ENCODE data around the gene NFATC4. TPM values are rescaled to one million over a fixed set of nuclear protein-coding genes. Genes with fewer than 3 reads are reported as not detected.

The NFATC4 gene
- polyA plus RNA-seq, 1 experiment = 151 TPM

DNA sequence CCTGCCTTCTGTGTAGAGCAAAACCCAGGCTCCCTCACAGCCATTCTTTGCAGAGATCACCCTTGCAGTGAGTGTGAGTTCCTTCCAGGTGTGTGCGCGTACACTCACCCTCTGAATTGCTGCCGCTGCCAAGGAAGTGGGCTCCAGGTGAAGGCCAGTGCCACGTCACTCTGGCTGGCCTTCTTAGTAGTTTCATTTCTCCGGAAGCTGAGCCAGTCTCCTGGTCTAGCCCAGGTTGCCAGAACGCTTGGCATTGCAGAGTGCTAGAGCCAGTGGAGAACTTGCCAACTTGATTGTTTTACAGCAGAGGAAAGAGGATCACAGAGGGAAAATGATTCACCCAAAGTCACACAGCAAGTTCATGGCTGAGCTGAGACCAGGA, 50.5 kb downstream of the NFATC4 start:
- POLR2A ChIA-PET = interaction anchor here (1.3 kb wide), 1 partner anchor 38 kb away, joined by 3 read pairs; no protein-coding TSS in a partner anchor
- Histone ChIP-seq H3K4me3 (ENCODE audit: low read depth, low read length) (no peak overlapping the region), H3K36me3 (ENCODE audit: control insufficient read depth, insufficient read depth, low read length) (peaks cover 3% of the 10 kb centered on the region; the same call in 1 of the 2 replicates), H3K27me3 (ENCODE audit: control insufficient read depth, insufficient read depth, low read length) (peaks cover 2% of the 10 kb centered on the region; the same call in 1 of the 2 replicates)
- TF ChIP-seq, protein P1, sequence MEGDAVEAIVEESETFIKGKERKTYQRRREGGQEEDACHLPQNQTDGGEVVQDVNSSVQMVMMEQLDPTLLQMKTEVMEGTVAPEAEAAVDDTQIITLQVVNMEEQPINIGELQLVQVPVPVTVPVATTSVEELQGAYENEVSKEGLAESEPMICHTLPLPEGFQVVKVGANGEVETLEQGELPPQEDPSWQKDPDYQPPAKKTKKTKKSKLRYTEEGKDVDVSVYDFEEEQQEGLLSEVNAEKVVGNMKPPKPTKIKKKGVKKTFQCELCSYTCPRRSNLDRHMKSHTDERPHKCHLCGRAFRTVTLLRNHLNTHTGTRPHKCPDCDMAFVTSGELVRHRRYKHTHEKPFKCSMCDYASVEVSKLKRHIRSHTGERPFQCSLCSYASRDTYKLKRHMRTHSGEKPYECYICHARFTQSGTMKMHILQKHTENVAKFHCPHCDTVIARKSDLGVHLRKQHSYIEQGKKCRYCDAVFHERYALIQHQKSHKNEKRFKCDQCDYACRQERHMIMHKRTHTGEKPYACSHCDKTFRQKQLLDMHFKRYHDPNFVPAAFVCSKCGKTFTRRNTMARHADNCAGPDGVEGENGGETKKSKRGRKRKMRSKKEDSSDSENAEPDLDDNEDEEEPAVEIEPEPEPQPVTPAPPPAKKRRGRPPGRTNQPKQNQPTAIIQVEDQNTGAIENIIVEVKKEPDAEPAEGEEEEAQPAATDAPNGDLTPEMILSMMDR (IDR thresholded peaks at IDR 0.05; ENCODE audit: insufficient read depth, low read depth, low read length) = no peak
- CTCF ChIA-PET = interaction anchor here (0.7 to 2.3 kb wide), 10 partner anchors 9 to 91 kb away, joined by 3 to 12 read pairs (median 7); partner anchors contain the start of genes CBLN3 and KHNYN
- DNase-seq (ENCODE audit: low read depth) = no peak

DNA sequence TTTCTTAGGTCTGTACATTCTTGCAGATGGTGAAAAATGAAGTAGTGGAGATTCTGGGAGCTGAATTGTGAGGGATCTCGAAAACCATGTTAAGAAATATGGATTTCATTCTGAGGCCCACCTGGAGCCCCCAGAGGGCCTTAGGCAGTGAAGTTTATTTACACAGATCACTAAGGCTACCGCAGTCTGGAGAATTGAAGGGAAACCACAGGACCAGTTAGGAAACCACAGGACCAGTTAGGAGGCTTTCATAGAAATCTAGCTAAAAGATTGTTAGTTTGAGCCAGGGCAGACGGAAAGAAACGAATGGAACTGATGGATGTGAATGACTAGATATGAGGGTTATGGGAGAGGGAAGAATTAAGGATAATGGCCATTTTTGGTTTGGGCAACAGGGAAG, 54.3 kb downstream of the NFATC4 start:
- Histone ChIP-seq H3K4me3 (ENCODE audit: low read depth, low read length) (no peak overlapping the region), H3K27me3 (ENCODE audit: control insufficient read depth, insufficient read depth, low read length) (peaks cover 2% of the 10 kb centered on the region; the same call in 1 of the 2 replicates), H3K36me3 (ENCODE audit: control insufficient read depth, insufficient read depth, low read length) (no peaks in the 10 kb centered on the region)
- TF ChIP-seq, protein P1 (IDR thresholded peaks at IDR 0.05; ENCODE audit: insufficient read depth, low read depth, low read length) = no peak
- no peak for DNase-seq (ENCODE audit: low read depth)
- CTCF ChIA-PET = interaction anchor here (1.8 to 2.9 kb wide), 3 partner anchors 10 to 15 kb away, joined by 6 to 15 read pairs (median 6); no protein-coding TSS in a partner anchor
- POLR2A ChIA-PET = no interaction called here

DNA sequence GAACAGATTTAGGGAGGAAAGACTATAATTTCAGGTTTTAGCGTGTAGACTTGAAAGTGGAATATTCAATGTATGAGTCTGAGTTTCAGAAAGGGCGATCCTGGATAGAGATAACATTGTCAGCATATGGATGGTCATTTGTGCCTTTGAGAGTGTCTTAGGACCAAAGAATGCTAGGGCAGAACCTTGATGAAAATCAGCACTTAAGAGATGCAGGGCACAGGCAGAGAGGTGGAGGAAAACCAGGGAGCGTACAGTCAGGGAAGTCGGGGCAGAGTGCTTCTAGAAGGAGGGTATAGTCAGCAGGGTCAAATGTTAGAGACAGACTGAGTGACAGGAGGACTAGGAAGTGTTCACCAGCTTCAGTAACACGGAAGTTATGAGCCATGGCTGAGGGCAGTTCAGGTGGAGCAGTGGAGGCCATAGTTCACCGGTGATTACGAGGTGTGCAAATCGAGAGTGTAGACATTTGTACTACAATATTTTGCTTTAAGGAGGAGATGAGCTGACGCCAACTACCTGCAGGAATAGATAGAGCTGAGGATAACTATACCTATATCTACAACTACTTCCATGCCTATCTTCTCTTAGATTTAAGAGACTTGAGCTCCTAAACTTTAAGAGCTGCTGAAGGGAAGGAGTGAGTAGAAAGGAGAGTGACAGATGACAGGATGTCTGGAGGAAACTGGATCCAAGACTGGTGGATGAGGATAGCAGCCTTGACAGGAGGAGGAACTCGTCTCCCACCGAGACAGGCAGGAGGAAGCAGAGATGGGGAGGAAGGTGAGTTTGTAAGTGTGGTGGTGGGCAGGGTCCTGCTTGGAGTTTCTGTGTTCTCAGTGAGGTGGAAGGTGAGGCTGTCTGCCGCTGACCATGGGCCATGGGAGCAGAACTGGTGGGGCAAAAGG, 55.0 kb downstream of the NFATC4 start:
- ChIA-PET CTCF (interaction anchor here (0.7 to 4.3 kb wide), 6 partner anchors 9 to 180 kb away, joined by 3 to 33 read pairs (median 6); partner anchors contain the start of gene TINF2), POLR2A (no interaction called here)
- TF ChIP-seq, protein P1 (IDR thresholded peaks at IDR 0.05; ENCODE audit: insufficient read depth, low read depth, low read length) = no peak
- H3K4me3 ChIP-seq (ENCODE audit: low read depth, low read length) = no peak overlapping the region
- DNase-seq (ENCODE audit: low read depth) = no peak
- peaks cover 2% of the 10 kb centered on the region; the same call in 1 of the 2 replicates for H3K27me3 ChIP-seq (ENCODE audit: control insufficient read depth, insufficient read depth, low read length)
- H3K36me3 ChIP-seq (ENCODE audit: control insufficient read depth, insufficient read depth, low read length) = no peaks in the 10 kb centered on the region

DNA sequence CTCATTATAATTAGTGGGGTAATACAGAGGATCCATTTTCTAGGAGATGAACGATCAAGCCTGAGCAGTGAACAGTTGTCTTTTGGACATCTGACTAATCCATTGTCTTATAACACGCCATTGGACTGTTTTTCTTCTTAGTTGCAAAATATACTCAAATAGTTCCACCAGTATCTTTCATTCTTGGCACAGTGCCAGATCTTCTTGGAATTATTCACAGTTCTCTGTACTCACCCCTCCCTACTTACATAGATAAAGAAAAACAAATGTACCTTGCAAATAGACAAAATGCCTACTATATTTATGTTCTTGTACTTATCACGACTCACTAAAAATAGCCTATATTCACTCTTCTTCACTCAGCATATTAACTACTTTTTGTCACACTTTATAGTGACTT, 57.7 kb downstream of the NFATC4 start:
- H3K4me3 ChIP-seq (ENCODE audit: low read depth, low read length) = no peak overlapping the region
- H3K27me3 ChIP-seq (ENCODE audit: control insufficient read depth, insufficient read depth, low read length) = no peaks in the 10 kb centered on the region
- POLR2A ChIA-PET = no interaction called here
- no peak for DNase-seq (ENCODE audit: low read depth)
- H3K36me3 ChIP-seq (ENCODE audit: control insufficient read depth, insufficient read depth, low read length) = peaks cover 1% of the 10 kb centered on the region
- CTCF ChIA-PET = interaction anchor here (1.3 to 4.3 kb wide), 4 partner anchors 11 to 183 kb away, joined by 4 to 33 read pairs (median 8); partner anchors contain the start of gene TINF2
- TF ChIP-seq, protein P1 (IDR thresholded peaks at IDR 0.05; ENCODE audit: insufficient read depth, low read depth, low read length) = no peak

Data from BJ (cell line).